ENCODE data around the gene EPYC.

DNA sequence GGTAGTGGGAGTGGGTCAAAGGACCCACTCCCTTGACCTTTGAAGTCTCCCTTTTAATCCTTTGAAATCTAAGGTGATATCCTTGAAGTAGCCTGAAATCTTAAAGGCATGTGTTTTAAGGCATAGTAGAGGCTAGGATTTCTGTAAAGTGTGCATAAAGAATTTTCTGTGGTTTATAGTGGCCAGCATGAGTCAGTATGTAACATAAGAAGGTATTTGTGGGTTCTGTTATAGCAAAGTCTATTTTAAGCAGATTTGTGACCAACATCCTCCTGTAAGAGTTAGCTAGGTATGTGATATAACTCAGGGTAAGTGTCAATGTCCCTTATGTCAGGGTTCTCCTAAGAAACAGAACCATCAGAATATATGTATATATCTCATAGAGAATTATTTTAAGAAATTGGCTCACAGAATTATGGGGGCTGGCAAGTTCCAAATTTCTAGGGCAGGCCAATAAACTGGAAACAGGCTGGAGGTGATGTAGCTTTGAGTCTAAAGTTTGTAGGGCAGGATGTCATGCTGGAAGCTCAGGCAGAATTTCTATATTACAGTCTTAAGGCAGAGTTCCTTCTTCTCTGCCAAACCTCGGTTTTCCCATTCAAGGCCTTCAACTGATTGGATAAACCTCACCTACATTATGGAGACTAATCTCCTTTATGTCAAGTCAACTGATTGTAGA is 18.7 kb upstream of the EPYC start:
- TF ChIP-seq, protein P1, sequence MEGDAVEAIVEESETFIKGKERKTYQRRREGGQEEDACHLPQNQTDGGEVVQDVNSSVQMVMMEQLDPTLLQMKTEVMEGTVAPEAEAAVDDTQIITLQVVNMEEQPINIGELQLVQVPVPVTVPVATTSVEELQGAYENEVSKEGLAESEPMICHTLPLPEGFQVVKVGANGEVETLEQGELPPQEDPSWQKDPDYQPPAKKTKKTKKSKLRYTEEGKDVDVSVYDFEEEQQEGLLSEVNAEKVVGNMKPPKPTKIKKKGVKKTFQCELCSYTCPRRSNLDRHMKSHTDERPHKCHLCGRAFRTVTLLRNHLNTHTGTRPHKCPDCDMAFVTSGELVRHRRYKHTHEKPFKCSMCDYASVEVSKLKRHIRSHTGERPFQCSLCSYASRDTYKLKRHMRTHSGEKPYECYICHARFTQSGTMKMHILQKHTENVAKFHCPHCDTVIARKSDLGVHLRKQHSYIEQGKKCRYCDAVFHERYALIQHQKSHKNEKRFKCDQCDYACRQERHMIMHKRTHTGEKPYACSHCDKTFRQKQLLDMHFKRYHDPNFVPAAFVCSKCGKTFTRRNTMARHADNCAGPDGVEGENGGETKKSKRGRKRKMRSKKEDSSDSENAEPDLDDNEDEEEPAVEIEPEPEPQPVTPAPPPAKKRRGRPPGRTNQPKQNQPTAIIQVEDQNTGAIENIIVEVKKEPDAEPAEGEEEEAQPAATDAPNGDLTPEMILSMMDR (CRISPR knock-in tag; IDR thresholded peaks at IDR 0.05), result no peak
- TF ChIP-seq ZC3H4 (CRISPR knock-in tag; IDR thresholded peaks at IDR 0.05; ENCODE audit: borderline replicate concordance) (no peak), MAFG (CRISPR knock-in tag; IDR thresholded peaks at IDR 0.05) (no peak), EZH2 (conservative IDR thresholded peaks at IDR 0.05; ENCODE audit: low read depth, low read length) (no peak), NCOR1 (IDR thresholded peaks at IDR 0.05; ENCODE audit: borderline replicate concordance, low read length) (no peak), TGIF2 (CRISPR knock-in tag; IDR thresholded peaks at IDR 0.05) (no peak), REST (IDR thresholded peaks at IDR 0.05; ENCODE audit: borderline replicate concordance in 1 of 2, low read depth in 1 of 2, low read length in 2 of 2) (no peak), TCF7 (IDR thresholded peaks at IDR 0.05; ENCODE audit: low read depth) (no peak), PAF1 (CRISPR knock-in tag; IDR thresholded peaks at IDR 0.05) (no peak), SP2 (CRISPR knock-in tag; IDR thresholded peaks at IDR 0.05) (no peak), EP300 (IDR thresholded peaks at IDR 0.05; ENCODE audit: low read depth in 2 of 2, low read length in 2 of 2) (no peak), EP300 (CRISPR knock-in tag; IDR thresholded peaks at IDR 0.05; ENCODE audit: borderline replicate concordance) (no peak), ZNF549 (CRISPR knock-in tag; IDR thresholded peaks at IDR 0.05) (no peak), ZNF660 (CRISPR knock-in tag; IDR thresholded peaks at IDR 0.05; ENCODE audit: borderline replicate concordance, low read depth) (no peak)
- TF ChIP-seq, protein P2, sequence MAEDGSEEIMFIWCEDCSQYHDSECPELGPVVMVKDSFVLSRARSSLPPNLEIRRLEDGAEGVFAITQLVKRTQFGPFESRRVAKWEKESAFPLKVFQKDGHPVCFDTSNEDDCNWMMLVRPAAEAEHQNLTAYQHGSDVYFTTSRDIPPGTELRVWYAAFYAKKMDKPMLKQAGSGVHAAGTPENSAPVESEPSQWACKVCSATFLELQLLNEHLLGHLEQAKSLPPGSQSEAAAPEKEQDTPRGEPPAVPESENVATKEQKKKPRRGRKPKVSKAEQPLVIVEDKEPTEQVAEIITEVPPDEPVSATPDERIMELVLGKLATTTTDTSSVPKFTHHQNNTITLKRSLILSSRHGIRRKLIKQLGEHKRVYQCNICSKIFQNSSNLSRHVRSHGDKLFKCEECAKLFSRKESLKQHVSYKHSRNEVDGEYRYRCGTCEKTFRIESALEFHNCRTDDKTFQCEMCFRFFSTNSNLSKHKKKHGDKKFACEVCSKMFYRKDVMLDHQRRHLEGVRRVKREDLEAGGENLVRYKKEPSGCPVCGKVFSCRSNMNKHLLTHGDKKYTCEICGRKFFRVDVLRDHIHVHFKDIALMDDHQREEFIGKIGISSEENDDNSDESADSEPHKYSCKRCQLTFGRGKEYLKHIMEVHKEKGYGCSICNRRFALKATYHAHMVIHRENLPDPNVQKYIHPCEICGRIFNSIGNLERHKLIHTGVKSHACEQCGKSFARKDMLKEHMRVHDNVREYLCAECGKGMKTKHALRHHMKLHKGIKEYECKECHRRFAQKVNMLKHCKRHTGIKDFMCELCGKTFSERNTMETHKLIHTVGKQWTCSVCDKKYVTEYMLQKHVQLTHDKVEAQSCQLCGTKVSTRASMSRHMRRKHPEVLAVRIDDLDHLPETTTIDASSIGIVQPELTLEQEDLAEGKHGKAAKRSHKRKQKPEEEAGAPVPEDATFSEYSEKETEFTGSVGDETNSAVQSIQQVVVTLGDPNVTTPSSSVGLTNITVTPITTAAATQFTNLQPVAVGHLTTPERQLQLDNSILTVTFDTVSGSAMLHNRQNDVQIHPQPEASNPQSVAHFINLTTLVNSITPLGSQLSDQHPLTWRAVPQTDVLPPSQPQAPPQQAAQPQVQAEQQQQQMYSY (CRISPR knock-in tag; IDR thresholded peaks at IDR 0.05), result no peak
